ENCODE data around the gene BARX1. TPM values are rescaled to one million over a fixed set of nuclear protein-coding genes. Genes with fewer than 3 reads are reported as not detected.

The BARX1 gene
- total RNA-seq, 4 donors from 2014 or later, result not detected

- TF ChIP-seq, protein P1, sequence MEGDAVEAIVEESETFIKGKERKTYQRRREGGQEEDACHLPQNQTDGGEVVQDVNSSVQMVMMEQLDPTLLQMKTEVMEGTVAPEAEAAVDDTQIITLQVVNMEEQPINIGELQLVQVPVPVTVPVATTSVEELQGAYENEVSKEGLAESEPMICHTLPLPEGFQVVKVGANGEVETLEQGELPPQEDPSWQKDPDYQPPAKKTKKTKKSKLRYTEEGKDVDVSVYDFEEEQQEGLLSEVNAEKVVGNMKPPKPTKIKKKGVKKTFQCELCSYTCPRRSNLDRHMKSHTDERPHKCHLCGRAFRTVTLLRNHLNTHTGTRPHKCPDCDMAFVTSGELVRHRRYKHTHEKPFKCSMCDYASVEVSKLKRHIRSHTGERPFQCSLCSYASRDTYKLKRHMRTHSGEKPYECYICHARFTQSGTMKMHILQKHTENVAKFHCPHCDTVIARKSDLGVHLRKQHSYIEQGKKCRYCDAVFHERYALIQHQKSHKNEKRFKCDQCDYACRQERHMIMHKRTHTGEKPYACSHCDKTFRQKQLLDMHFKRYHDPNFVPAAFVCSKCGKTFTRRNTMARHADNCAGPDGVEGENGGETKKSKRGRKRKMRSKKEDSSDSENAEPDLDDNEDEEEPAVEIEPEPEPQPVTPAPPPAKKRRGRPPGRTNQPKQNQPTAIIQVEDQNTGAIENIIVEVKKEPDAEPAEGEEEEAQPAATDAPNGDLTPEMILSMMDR (IDR thresholded peaks at IDR 0.05; ENCODE audit: low read depth), result no peak
These were observed 2.2 kb downstream of the BARX1 start for GRCh38 chr9:93952784-93953495.

DNA sequence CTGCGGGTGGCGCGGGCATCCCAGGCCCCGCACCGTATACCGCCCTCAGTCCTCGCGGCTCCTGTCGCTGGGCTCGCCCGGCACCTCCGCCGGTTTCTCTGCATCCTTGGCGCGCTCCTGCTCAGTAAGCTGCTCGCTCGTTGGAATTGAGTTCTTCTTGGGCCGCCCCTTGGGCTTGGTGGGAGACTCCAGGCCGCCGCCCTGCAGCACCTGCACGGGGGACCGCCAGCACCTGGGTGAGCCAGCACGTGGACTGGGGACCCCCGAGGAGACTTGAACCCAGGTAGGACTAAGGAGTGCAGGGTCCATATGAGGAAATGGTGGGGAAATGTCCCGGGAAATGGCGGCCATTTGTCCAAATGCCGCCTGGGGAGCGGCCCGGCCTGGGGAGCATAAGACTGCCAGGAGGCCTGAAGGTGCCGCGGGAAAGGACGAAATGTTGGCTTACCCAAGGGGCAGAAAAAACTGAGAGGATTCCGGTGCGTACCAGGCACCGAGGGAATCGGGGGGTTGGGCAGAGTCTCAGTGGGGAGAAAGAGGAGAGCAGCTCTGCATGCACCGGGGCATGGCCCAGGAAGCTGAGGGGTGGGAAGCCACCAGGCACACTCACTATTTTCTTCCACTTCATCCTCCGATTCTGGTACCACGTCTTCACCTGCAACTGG is 2.9 kb downstream of the BARX1 start:
- TF ChIP-seq, protein P1 (IDR thresholded peaks at IDR 0.05; ENCODE audit: low read depth), result no peak

GRCh38 chr9:93951655-93952118 is 3.5 kb downstream of the BARX1 start:
- TF ChIP-seq, protein P1 (IDR thresholded peaks at IDR 0.05; ENCODE audit: low read depth), result no peak

DNA sequence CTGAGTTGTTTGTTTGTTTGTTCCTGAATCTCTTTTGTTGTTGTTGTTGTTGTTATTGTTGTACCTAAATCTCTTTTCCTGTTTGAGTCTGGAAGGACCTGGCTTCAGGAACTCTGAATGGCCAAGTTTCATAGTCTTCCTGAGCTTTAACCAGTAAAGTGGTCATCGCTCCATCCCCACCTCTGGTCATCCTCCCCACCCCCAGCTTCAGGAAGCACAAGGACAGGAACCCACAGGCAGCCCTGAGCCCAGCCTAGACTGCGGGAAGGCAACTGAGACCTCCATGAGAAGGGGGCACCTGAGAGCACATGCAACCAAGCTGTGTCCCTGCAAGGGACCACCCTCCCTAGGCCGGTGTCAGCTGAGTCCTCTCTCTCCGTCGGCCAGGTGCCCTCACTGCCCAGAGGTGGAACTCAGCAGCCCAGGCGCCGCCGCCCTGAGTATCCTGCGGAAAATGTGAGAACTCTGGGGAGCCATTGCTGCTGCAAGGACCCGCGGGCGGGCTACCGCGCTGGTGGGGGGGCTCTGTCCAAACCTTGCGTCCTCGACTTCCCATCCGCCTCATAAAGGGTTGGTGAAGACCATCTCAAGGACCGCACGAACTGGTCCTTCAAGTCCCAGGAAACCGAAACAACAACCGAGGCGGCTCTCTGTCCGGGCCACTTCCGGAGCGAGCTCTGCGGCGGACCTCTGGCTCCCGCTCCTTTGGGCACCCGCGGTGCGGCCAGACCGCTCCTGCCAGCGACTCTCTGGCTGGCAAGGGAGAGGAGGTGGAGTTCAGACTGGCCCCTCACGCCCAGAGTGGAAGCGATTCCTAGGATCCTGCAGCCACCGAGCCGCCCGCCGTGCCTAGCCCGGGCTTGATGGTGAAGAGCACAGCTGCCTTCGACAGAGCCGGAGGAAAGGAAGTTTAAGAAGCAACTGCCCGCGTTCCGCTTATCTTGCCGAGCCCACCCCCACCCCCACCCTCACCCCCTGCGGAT is 4.2 kb downstream of the BARX1 start:
- TF ChIP-seq, protein P1 (IDR thresholded peaks at IDR 0.05; ENCODE audit: low read depth), result no peak

DNA sequence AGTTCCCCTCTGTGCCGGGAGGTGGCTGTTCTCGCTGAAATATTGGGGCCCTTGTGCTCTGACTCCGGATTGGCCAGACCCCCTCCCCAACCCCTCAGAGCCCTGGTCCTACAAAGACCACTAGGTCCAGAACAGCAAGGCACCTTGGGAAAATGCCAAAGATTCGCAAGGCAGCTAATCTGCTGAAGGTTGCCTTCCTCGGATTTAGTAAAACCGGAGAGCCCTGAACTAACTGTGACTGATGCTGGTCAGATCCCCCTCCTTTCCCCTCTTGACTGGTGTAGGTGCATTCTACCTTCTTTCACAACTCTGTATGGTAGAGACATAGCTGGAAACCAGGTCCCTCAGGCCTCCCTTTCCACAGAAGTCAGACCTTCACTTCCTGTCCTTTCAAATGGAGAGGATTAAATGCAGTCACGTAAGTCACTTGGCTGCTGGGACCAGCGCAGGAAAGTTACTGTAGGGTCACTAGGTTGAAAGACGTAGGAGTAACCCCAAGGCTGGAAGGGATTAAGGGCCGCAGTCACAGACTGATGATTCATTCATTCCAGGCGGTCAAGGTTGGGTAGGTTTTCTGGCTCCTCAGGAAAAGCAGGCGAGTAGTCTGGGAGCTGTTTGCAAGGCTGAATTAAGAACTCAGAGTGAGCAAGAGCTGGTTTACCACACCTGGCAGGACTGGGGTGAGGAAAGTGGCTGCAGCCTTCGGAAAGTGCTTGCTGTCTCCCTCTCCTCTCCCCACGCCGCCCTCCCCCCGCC is 5.3 kb downstream of the BARX1 start:
- TF ChIP-seq, protein P1 (IDR thresholded peaks at IDR 0.05; ENCODE audit: low read depth), result no peak

GRCh38 chr9:93949073-93949693 is 6.0 kb downstream of the BARX1 start:
- TF ChIP-seq, protein P1 (IDR thresholded peaks at IDR 0.05; ENCODE audit: low read depth), result no peak

Measured in subcutaneous adipose tissue (tissue), 4 donors.